ENCODE data around the gene PATL2.
"Not testable (repeated sequence)": the region's sequence is repeated elsewhere in the genome, so short reads cannot be mapped to it uniquely, and the experiment has no call there.

PATL2 gene

GRCh38 chr15:44641651-44642050, 69.5 kb downstream of the PATL2 start:
- DNase-seq: no peak

DNA sequence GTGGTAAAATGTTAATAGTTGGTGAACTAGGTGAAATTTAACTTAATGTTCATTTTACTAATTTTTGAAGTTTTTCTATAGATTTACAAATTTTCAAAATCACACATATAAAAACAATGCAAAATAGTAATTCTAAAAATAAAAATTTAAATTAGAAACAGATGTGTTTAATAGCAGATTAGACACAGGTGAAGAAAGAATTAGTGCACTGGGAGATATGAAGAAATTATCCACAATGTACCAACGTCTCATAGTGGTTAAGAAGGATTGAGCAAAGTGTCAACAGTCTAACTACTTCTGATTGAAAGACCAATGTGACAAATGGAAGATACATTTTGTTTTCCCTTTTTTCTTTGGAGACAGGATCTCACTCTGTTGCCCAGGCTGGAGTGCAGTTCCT, 74.1 kb downstream of the PATL2 start:
- no peak for DNase-seq

GRCh38 chr15:44633603-44634002, 77.5 kb downstream of the PATL2 start:
- no peak for DNase-seq

DNA sequence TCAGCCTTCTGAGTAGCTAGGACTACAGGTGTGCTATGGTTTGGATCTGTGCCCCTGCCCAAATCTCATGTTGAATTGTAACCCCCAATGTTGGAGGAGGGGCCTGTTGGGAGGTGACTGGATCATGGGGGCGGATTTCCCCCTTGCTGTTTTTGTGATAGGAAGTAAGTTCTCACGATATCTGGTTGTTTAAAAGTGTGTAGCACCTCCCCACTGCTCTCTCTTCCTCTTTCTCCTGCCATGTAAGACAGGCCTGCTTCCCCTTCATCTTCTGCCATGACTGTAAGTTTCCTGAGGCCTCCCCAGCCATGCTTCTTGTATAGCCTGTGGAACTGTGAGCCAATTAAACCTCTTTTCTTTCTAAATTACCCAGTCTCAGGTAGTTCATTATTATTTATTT, 85.8 kb downstream of the PATL2 start:
- DNase-seq: not testable (repeated sequence)

DNA sequence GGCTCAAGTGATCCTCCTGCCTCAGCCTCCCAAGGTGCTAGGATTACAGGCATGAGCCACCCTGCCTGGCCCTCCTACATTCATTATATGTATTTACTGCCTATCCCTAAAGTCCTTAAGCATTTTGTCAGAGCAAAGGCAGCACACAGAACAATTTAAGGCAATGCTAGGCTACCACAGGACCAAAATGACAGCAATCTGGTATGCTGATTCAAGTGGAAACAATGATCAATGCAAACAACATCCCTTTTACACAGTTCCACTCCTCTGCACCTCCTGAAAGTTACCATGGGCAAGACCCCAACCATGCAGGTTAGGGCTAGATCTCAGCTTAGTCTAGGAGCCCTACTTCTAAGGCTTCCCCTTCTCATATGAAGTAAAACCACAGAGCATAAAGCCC, 87.9 kb downstream of the PATL2 start:
- no peak for DNase-seq

DNA sequence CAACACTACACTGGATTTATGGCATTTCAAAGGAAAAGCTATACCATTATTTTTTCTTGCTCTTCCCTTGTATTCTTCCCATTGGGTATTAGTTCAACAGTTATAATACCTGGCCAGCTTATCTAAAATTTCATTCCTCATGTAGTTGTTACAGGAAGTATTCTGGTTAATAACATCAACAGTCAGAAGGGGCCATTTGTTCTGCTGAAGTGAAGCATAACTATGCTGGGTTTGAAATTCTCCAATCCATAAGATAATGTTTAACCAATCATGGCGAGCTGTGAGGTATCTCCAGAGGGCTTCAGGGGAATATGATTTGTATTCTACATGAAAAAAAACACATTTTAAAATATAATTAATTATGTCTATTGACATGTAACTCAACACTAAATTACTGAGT, 91.0 kb downstream of the PATL2 start:
- no peak for DNase-seq

- DNase-seq: no peak
Observed at GRCh38 chr15:44616974-44617373, 94.1 kb downstream of the PATL2 start.

Measured in activated gamma-delta T cell (primary cell).